GM23248 (cell line): ENCODE results near the gene OR3A2.
"Not testable (repeated sequence)": the region's sequence is repeated elsewhere in the genome, so short reads cannot be mapped to it uniquely, and the experiment has no call there.

ENCODE experiments used
- EZH2 ChIP-seq: fragments of 200-600 bp; sonication (generic); IDR thresholded peaks from 2 replicates; pipeline ENCODE4 v1.6.1; 2018; ENCODE audit warnings: antibody characterized with exemption, mild to moderate bottlenecking; ENCODE audit not compliant: insufficient read depth, poor library complexity, severe bottlenecking
- EZH2phosphoT487 ChIP-seq: fragments of 200-600 bp; sonication (generic); IDR thresholded peaks from 2 replicates; pipeline ENCODE4 v1.6.1; 2018; ENCODE audit warnings: antibody characterized with exemption, moderate library complexity, mild to moderate bottlenecking, low read depth; ENCODE audit not compliant: insufficient read depth

DNA sequence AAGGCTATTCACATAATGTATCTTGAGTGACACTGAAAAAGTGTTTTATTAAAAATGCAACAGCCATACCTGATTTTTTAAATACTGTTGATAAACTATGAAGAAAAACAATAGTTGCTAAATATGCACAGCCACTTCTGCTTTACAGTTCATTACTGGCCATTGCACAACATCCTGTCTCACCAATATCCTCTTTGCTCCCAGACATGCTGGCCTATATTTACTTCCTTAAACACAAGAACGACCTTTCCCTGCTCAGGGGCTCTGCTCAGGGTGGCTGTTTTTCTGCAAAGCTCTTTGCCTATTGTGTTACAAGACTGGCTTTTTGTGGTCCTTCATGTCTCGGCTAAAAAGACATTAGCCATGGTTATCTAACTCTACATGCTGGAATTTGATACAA, 147.4 kb downstream of the OR3A2 start:
- not testable (repeated sequence) for TF ChIP-seq EZH2, EZH2phosphoT487
